K562 (cell line): Measurements from ENCODE around the gene ZNF177. TPM values are rescaled to one million over a fixed set of nuclear protein-coding genes. Genes with fewer than 3 reads are reported as not detected.
A peak's percentile ranks its signal among the peaks of the same experiment; 100 is the strongest.

Experiments
- BDP1 ChIP-seq: IDR thresholded peaks from 3 replicates; pipeline ENCODE4 v1.6.1; 2011; ENCODE audit not compliant: insufficient read length, insufficient read depth
- CREM ChIP-seq: IDR thresholded peaks from 2 replicates; pipeline ENCODE4 v1.6.1; 2014; ENCODE audit warnings: antibody characterized with exemption, low read depth
- EHMT2 ChIP-seq: fragments of 450-650 bp; IDR thresholded peaks from 2 replicates; pipeline ENCODE4 v1.6.1; 2018; ENCODE audit warnings: antibody characterized with exemption
- ESRRB ChIP-seq: fragments of 250-450 bp; sonication (Bioruptor Pico); IDR thresholded peaks from 2 replicates; pipeline ENCODE4 v1.5.0; 2020; ENCODE audit warnings: mild to moderate bottlenecking, moderate library complexity, borderline replicate concordance
- FOXK1 ChIP-seq: sonication (generic); formaldehyde crosslinking; IDR thresholded peaks from 2 replicates; pipeline ENCODE4 v1.8.0; 2022; ENCODE audit warnings: missing genetic modification reagents, mild to moderate bottlenecking, borderline replicate concordance
- KDM4B ChIP-seq, 2 experiments: fragments of 450-650 bp in 1 of 2; sonication (generic) in 1 of 2; IDR thresholded peaks; 2 replicates each; pipeline ENCODE4 v1.6.1; 2016 to 2017; ENCODE audit warnings: borderline replicate concordance in 2 of 2, antibody characterized with exemption in 1 of 2, low read depth in 1 of 2, mild to moderate bottlenecking in 1 of 2
- MBD2 ChIP-seq: sonication (generic); IDR thresholded peaks from 2 replicates; pipeline ENCODE4 v1.6.1; 2016; ENCODE audit warnings: low read depth, borderline replicate concordance
- MYC ChIP-seq, 2 experiments: fragments of 250-450 bp in 1 of 2; sonication (Bioruptor Pico) in 1 of 2; IDR thresholded peaks; 2 replicates each; pipeline versions ENCODE4 v1.5.1 to v1.6.1; 2012 to 2021; ENCODE audit warnings: low read depth in 2 of 2, borderline replicate concordance in 1 of 2, improper control_type of control experiment in 1 of 2, low read length in 1 of 2, mild to moderate bottlenecking in 1 of 2, moderate library complexity in 1 of 2
- OTX1 ChIP-seq: fragments of 450-650 bp; formaldehyde crosslinking; IDR thresholded peaks from 2 replicates; pipeline ENCODE4 v1.4.0; 2022; ENCODE audit warnings: mild to moderate bottlenecking
- POLR2G ChIP-seq: fragments of 200-400 bp; formaldehyde crosslinking; IDR thresholded peaks from 2 replicates; pipeline ENCODE4 v1.6.1; 2017; ENCODE audit warnings: low read depth, mild to moderate bottlenecking, antibody characterized with exemption, low read length, moderate library complexity
- RFX1 ChIP-seq: fragments of 450-650 bp; IDR thresholded peaks from 2 replicates; pipeline ENCODE4 v1.6.1; 2016; ENCODE audit warnings: mild to moderate bottlenecking, moderate library complexity
- TAL1 ChIP-seq: fragments of 450-650 bp; IDR thresholded peaks from 2 replicates; pipeline ENCODE4 v1.6.1; 2016; ENCODE audit warnings: mild to moderate bottlenecking
- ZBTB34 ChIP-seq: fragments of 250-450 bp; sonication (Bioruptor Pico); IDR thresholded peaks from 2 replicates; pipeline ENCODE4 v1.8.0; 2021; ENCODE audit warnings: mild to moderate bottlenecking, moderate library complexity
- ZFPM2 ChIP-seq: fragments of 250-450 bp; sonication (Bioruptor Pico); IDR thresholded peaks from 2 replicates; pipeline ENCODE4 v1.5.1; 2022; ENCODE audit warnings: mild to moderate bottlenecking
- polyA plus RNA-seq, 8 experiments: library from polyadenylated mRNA; depleted of rRNA in 4 of 8; stranded (reverse) in 5 of 8; unstranded in 3 of 8; fragments of >200 nt; fragmentation: Nextera tagmentation in 2 of 8; fragmentation: Illumina TruSeq in 1 of 8; extraction: Ambion mirVana in 2 of 8; extraction: Trizol in 1 of 8; gene quantifications; 2 replicates each; pipeline versions ENCODE4 v1.2.1 to v1.2.3, GENCODE V29; 2011 to 2014; ENCODE audit warnings: inconsistent platforms in 1 of 8, missing spikeins in 1 of 8
- total RNA-seq, 7 experiments: library from RNA; depleted of rRNA in 6 of 7; stranded (reverse); fragments of >200 nt in 6 of 7; fragmentation: Illumina TruSeq in 2 of 7; extraction: Trizol in 2 of 7; gene quantifications; 2 replicates each; pipeline versions ENCODE4 v1.2.1 to v1.2.3, GENCODE V29; 2011 to 2021; ENCODE audit warnings: low replicate concordance in 1 of 7
- TF ChIP-seq, protein P1 (sequence below): fragments of 450-650 bp; IDR thresholded peaks from 2 replicates; pipeline ENCODE4 v1.6.1; 2014; ENCODE audit warnings: low read depth, mild to moderate bottlenecking, moderate library complexity, borderline replicate concordance
- TF ChIP-seq, protein P2 (sequence below): conservative IDR thresholded peaks from 2 replicates; pipeline ENCODE4 v1.6.1; 2011; ENCODE audit warnings: low read depth, mild to moderate bottlenecking, low read length; ENCODE audit not compliant: control insufficient read depth
- TF ChIP-seq, protein P3 (sequence below): sonication (generic); formaldehyde crosslinking; IDR thresholded peaks from 2 replicates; pipeline ENCODE4 v1.4.0; 2020; ENCODE audit warnings: mild to moderate bottlenecking, missing genetic modification reagents
- TF ChIP-seq, protein P4 (sequence below), 3 experiments: fragments of 200-800 bp in 1 of 3; fragments of 250-450 bp in 1 of 3; fragments of 450-650 bp in 1 of 3; sonication (Bioruptor Pico) in 1 of 3; sonication (Bioruptor generic) in 1 of 3; formaldehyde crosslinking in 1 of 3; IDR thresholded peaks; 2 replicates each; pipeline versions ENCODE4 v1.6.1 to v1.8.0; 2016 to 2022; ENCODE audit warnings: mild to moderate bottlenecking in 2 of 3, missing genetic modification characterization in 2 of 3, missing compliant biosample characterization in 1 of 3, moderate library complexity in 1 of 3

ZNF177 gene
- total and polyA plus RNA-seq, 9 of the 15 experiments (the other 6 are each of a cell fraction or from before 2014, with no cell fraction given): 0.25 to 1.8 (median 1.1) TPM

- TF ChIP-seq TAL1: no peak
- TF ChIP-seq, protein P1, sequence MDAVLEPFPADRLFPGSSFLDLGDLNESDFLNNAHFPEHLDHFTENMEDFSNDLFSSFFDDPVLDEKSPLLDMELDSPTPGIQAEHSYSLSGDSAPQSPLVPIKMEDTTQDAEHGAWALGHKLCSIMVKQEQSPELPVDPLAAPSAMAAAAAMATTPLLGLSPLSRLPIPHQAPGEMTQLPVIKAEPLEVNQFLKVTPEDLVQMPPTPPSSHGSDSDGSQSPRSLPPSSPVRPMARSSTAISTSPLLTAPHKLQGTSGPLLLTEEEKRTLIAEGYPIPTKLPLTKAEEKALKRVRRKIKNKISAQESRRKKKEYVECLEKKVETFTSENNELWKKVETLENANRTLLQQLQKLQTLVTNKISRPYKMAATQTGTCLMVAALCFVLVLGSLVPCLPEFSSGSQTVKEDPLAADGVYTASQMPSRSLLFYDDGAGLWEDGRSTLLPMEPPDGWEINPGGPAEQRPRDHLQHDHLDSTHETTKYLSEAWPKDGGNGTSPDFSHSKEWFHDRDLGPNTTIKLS: no peak
- TF ChIP-seq ZBTB34: no peak
- TF ChIP-seq BDP1: no peak
- TF ChIP-seq, protein P2, sequence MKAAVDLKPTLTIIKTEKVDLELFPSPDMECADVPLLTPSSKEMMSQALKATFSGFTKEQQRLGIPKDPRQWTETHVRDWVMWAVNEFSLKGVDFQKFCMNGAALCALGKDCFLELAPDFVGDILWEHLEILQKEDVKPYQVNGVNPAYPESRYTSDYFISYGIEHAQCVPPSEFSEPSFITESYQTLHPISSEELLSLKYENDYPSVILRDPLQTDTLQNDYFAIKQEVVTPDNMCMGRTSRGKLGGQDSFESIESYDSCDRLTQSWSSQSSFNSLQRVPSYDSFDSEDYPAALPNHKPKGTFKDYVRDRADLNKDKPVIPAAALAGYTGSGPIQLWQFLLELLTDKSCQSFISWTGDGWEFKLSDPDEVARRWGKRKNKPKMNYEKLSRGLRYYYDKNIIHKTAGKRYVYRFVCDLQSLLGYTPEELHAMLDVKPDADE: no peak
- TF ChIP-seq MBD2: no peak
- TF ChIP-seq ESRRB (CRISPR knock-in tag): no peak
- TF ChIP-seq KDM4B (IDR thresholded peaks at IDR 0.05; ENCODE audit: borderline replicate concordance in 2 of 2, low read depth in 1 of 2): peak in 1 of 2 experiments; percentile 70; a peak in 1 of 4 replicates
- no peak for TF ChIP-seq RFX1
- no peak for TF ChIP-seq CREM
- TF ChIP-seq, protein P3, sequence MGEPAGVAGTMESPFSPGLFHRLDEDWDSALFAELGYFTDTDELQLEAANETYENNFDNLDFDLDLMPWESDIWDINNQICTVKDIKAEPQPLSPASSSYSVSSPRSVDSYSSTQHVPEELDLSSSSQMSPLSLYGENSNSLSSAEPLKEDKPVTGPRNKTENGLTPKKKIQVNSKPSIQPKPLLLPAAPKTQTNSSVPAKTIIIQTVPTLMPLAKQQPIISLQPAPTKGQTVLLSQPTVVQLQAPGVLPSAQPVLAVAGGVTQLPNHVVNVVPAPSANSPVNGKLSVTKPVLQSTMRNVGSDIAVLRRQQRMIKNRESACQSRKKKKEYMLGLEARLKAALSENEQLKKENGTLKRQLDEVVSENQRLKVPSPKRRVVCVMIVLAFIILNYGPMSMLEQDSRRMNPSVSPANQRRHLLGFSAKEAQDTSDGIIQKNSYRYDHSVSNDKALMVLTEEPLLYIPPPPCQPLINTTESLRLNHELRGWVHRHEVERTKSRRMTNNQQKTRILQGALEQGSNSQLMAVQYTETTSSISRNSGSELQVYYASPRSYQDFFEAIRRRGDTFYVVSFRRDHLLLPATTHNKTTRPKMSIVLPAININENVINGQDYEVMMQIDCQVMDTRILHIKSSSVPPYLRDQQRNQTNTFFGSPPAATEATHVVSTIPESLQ (CRISPR knock-in tag): no peak
- peak; percentile 37; the same call in 1 of the 2 replicates for TF ChIP-seq EHMT2
- no peak for TF ChIP-seq FOXK1
- no peak for TF ChIP-seq ZFPM2
- TF ChIP-seq POLR2G: peak; percentile 72
- TF ChIP-seq, protein P4, sequence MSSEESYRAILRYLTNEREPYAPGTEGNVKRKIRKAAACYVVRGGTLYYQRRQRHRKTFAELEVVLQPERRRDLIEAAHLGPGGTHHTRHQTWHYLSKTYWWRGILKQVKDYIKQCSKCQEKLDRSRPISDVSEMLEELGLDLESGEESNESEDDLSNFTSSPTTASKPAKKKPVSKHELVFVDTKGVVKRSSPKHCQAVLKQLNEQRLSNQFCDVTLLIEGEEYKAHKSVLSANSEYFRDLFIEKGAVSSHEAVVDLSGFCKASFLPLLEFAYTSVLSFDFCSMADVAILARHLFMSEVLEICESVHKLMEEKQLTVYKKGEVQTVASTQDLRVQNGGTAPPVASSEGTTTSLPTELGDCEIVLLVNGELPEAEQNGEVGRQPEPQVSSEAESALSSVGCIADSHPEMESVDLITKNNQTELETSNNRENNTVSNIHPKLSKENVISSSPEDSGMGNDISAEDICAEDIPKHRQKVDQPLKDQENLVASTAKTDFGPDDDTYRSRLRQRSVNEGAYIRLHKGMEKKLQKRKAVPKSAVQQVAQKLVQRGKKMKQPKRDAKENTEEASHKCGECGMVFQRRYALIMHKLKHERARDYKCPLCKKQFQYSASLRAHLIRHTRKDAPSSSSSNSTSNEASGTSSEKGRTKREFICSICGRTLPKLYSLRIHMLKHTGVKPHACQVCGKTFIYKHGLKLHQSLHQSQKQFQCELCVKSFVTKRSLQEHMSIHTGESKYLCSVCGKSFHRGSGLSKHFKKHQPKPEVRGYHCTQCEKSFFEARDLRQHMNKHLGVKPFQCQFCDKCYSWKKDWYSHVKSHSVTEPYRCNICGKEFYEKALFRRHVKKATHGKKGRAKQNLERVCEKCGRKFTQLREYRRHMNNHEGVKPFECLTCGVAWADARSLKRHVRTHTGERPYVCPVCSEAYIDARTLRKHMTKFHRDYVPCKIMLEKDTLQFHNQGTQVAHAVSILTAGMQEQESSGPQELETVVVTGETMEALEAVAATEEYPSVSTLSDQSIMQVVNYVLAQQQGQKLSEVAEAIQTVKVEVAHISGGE (CRISPR knock-in tag; IDR thresholded peaks at IDR 0.05): peak in 1 of 3 experiments; percentile 58; a peak in 1 of 6 replicates
- TF ChIP-seq OTX1 (CRISPR knock-in tag): no peak
- TF ChIP-seq MYC (IDR thresholded peaks at IDR 0.05; ENCODE audit: low read depth, low read length): no peak
- no peak for TF ChIP-seq MYC (CRISPR knock-in tag; IDR thresholded peaks at IDR 0.05; ENCODE audit: borderline replicate concordance, low read depth)
Observed at GRCh38 chr19:9362905-9363304, at the start of gene ZNF177 (continued).
